B cell (primary cell): ENCODE results near the gene NBL1.

Source experiments
- EZH2 ChIP-seq: IDR thresholded peaks from 2 replicates; pipeline ENCODE4 v1.6.1; 2012; ENCODE audit warnings: borderline replicate concordance, low read depth, mild to moderate bottlenecking, moderate library complexity, low read length; ENCODE audit not compliant: insufficient read depth, poor library complexity, severe bottlenecking
- TF ChIP-seq, protein P1 (sequence below): fragments of 200-600 bp; IDR thresholded peaks from one replicate; pipeline ENCODE4 v1.8.0; 2022; ENCODE audit warnings: antibody characterized with exemption, mild to moderate bottlenecking

DNA sequence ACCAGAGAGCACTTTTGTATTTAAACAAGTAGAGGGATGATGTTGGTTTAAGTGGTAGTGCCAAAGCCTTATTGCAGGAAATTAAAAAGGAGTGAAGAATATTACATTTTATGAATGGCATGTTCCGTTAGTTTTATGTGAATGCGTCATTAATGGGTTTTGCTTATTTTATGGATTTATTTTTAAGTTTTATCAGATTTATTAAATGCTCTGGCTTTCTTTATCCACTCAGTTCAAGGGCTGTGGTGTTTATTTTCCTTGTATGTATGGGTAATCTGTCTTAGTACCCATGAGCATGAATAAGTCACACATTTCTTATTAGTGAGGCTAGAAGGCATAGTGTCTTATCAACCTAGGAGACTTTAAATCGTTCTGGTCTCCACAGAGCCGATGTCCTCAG lies 41.6 kb upstream of the NBL1 start:
- TF ChIP-seq, protein P1, sequence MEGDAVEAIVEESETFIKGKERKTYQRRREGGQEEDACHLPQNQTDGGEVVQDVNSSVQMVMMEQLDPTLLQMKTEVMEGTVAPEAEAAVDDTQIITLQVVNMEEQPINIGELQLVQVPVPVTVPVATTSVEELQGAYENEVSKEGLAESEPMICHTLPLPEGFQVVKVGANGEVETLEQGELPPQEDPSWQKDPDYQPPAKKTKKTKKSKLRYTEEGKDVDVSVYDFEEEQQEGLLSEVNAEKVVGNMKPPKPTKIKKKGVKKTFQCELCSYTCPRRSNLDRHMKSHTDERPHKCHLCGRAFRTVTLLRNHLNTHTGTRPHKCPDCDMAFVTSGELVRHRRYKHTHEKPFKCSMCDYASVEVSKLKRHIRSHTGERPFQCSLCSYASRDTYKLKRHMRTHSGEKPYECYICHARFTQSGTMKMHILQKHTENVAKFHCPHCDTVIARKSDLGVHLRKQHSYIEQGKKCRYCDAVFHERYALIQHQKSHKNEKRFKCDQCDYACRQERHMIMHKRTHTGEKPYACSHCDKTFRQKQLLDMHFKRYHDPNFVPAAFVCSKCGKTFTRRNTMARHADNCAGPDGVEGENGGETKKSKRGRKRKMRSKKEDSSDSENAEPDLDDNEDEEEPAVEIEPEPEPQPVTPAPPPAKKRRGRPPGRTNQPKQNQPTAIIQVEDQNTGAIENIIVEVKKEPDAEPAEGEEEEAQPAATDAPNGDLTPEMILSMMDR = no peak
- no peak for TF ChIP-seq EZH2
